GM12878 (cell line): ENCODE results near the gene SPATA3. TPM values are rescaled to one million over a fixed set of nuclear protein-coding genes. Genes with fewer than 3 reads are reported as not detected.
A peak's percentile ranks its signal among the peaks of the same experiment; 100 is the strongest.

ENCODE experiments used
- ATAC-seq: fragments of 200-7000 bp; cut with Tn5 transposase; 3 replicates; pipeline ENCODE4 v1.9.1; 2020; ENCODE audit warnings: mild to moderate bottlenecking, moderate library complexity
- BruUV-seq: library from RNA; stranded (reverse); fragments of 400-500 nt; replicated peaks from 2 replicates; lab custom pipeline; 2021; lab: Mats Ljungman, UMichigan
- CTCF ChIA-PET: fragments of 300-600 bp; sonication (Branson Sonifier 250); formaldehyde crosslinking; extraction: SDS; loops from one replicate; lab custom pipeline; 2021; ENCODE audit warnings: inconsistent platforms; lab: Yijun Ruan, JAX
- POLR2A ChIA-PET: fragments of 350-600 bp; formaldehyde crosslinking; extraction: SDS; loops from one replicate; lab custom pipeline; 2021; ENCODE audit warnings: inconsistent platforms; lab: Charles Lee
- RAD21 ChIA-PET: fragments of 300-600 bp; sonication (Branson Sonifier 250); formaldehyde crosslinking; loops from one replicate; lab custom pipeline; 2023; ENCODE audit warnings: antibody characterized with exemption; ENCODE audit not compliant: unreplicated experiment; lab: Charles Lee
- SMC1A ChIA-PET: fragments of 300-600 bp; sonication (Branson Sonifier 250); formaldehyde crosslinking; loops from one replicate; lab custom pipeline; 2023; ENCODE audit not compliant: unreplicated experiment, uncharacterized antibody; lab: Charles Lee
- DNase-seq: peaks from one replicate; pipeline ENCODE4 v3.0.0-alpha.2; 2011; ENCODE audit warnings: low read depth, low spot score
- FAIRE-seq: peaks from 3 replicates; lab custom pipeline; 2011; peaks lifted over from hg19 to GRCh38; lab: Jason Lieb, UNC
- H2AFZ ChIP-seq: 2 replicates; pipeline ENCODE4 v1.6.0; 2011; ENCODE audit warnings: low read depth, low read length, control low read depth; ENCODE audit not compliant: control insufficient read depth
- H3K27ac ChIP-seq: 2 replicates; pipeline ENCODE4 v1.5.1; 2011; ENCODE audit warnings: control low read depth; ENCODE audit not compliant: control insufficient read depth, insufficient read depth
- H3K27me3 ChIP-seq, 2 experiments: replicated peaks in 1 of 2; 2 replicates each; pipeline versions ENCODE4 v1.6.0 to v1.6.1; 2011; ENCODE audit warnings: low read length in 1 of 2; ENCODE audit not compliant: control insufficient read depth in 2 of 2, insufficient read depth in 2 of 2
- H3K36me3 ChIP-seq, 2 experiments: 2 replicates each; pipeline ENCODE4 v1.5.1; 2011; ENCODE audit warnings: low read length in 1 of 2; ENCODE audit not compliant: control insufficient read depth in 2 of 2, insufficient read depth in 2 of 2
- H3K4me1 ChIP-seq: 2 replicates; pipeline ENCODE4 v1.6.1; 2011; ENCODE audit warnings: mild to moderate bottlenecking, low read length, moderate library complexity, mixed read lengths; ENCODE audit not compliant: control insufficient read depth, insufficient read depth
- H3K4me2 ChIP-seq: 2 replicates; pipeline ENCODE4 v1.6.0; 2011; ENCODE audit warnings: control low read depth; ENCODE audit not compliant: control insufficient read depth, insufficient read depth
- H3K4me3 ChIP-seq: fragments of 200-600 bp; sonication (generic); 2 replicates; pipeline ENCODE4 v1.5.1; 2016
- H3K79me2 ChIP-seq: 2 replicates; pipeline ENCODE4 v1.6.0; 2011; ENCODE audit warnings: low read length; ENCODE audit not compliant: control insufficient read depth, insufficient read depth
- H3K9ac ChIP-seq: 2 replicates; pipeline ENCODE4 v1.8.0; 2011; ENCODE audit warnings: low read length, control low read depth, mixed read lengths; ENCODE audit not compliant: control insufficient read depth, insufficient read depth
- H3K9me3 ChIP-seq: replicated peaks from 3 replicates; pipeline ENCODE4 v1.5.1; 2011; ENCODE audit warnings: mild to moderate bottlenecking, low read length; ENCODE audit not compliant: control insufficient read depth, insufficient read depth
- H4K20me1 ChIP-seq: 2 replicates; pipeline ENCODE4 v1.6.0; 2011; ENCODE audit not compliant: control insufficient read depth, insufficient read depth
- CEBPB ChIP-seq, 2 experiments: fragments of 150-350 bp in 1 of 2; IDR thresholded peaks; 2 replicates each; pipeline ENCODE4 v1.6.1; 2012 to 2014; ENCODE audit warnings: low read depth in 2 of 2, low read length in 2 of 2, borderline replicate concordance in 1 of 2, inconsistent platforms in 1 of 2
- EZH2 ChIP-seq: IDR thresholded peaks from 2 replicates; pipeline ENCODE4 v1.6.1; 2012; ENCODE audit warnings: low read depth, mild to moderate bottlenecking, control low read depth, inconsistent platforms, low read length, borderline replicate concordance; ENCODE audit not compliant: control insufficient read depth
- HDGF ChIP-seq: fragments of 450-650 bp; IDR thresholded peaks from 2 replicates; pipeline ENCODE4 v1.6.1; 2016; ENCODE audit warnings: antibody characterized with exemption
- MYB ChIP-seq: fragments of 150-350 bp; IDR thresholded peaks from 2 replicates; pipeline ENCODE4 v1.6.1; 2014; ENCODE audit warnings: mild to moderate bottlenecking, low read depth, low read length, borderline replicate concordance
- PAX8 ChIP-seq: fragments of 450-650 bp; IDR thresholded peaks from 2 replicates; pipeline ENCODE4 v1.6.1; 2017; ENCODE audit warnings: mild to moderate bottlenecking, moderate library complexity
- PML ChIP-seq: IDR thresholded peaks from 2 replicates; pipeline ENCODE4 v1.6.1; 2012; ENCODE audit warnings: low read length, inconsistent platforms
- RB1 ChIP-seq: fragments of 450-650 bp; formaldehyde crosslinking; IDR thresholded peaks from 2 replicates; pipeline ENCODE4 v1.6.1; 2017; ENCODE audit warnings: mild to moderate bottlenecking, borderline replicate concordance
- TAF1 ChIP-seq: IDR thresholded peaks from 2 replicates; pipeline ENCODE4 v1.6.1; 2011; ENCODE audit warnings: mild to moderate bottlenecking, low read depth, low read length, borderline replicate concordance
- WGBS: methylation state at CpG from one replicate; pipeline ENCODE4 v1.1.6; 2016; ENCODE audit warnings: low lambda C conversion rate; ENCODE audit not compliant: insufficient replicate concordance, insufficient coverage; ENCODE audit errors: missing lambda C conversion rate; 5-methylcytosine and 5-hydroxymethylcytosine counted together
- in situ Hi-C: fragments of 300-500 bp; cut with MboI; formaldehyde crosslinking; loops from 9 replicates; pipeline ENCODE4 v1.14.3; 2018; ENCODE audit warnings: mixed read lengths
- intact Hi-C: fragments of 100-400 bp; cut with micrococcal nuclease; formaldehyde crosslinking; loops from one replicate; pipeline ENCODE4 v1.14.2; 2022; ENCODE audit not compliant: unreplicated experiment
- polyA plus RNA-seq, 11 experiments: library from polyadenylated mRNA; depleted of rRNA in 4 of 11; unstranded in 6 of 11; stranded (reverse) in 5 of 11; fragments of >200 nt; fragmentation: Nextera tagmentation in 4 of 11; fragmentation: Illumina TruSeq in 1 of 11; extraction: Ambion mirVana in 4 of 11; extraction: Trizol in 1 of 11; gene quantifications; 1 replicate in 1 of 11; 2 replicates in 10 of 11; pipeline versions ENCODE4 v1.2.1 to v1.2.3, GENCODE V29; 2011 to 2016; ENCODE audit warnings: inconsistent platforms in 2 of 11, missing spikeins in 2 of 11, low read depth in 1 of 11
- total RNA-seq, 4 experiments: library from RNA; depleted of rRNA in 3 of 4; stranded (reverse); fragments of >200 nt in 3 of 4; fragmentation: Illumina TruSeq in 1 of 4; extraction: Trizol in 1 of 4; gene quantifications; 2 replicates each; pipeline versions ENCODE4 v1.2.1 to v1.2.3, GENCODE V29; 2013 to 2021
- TF ChIP-seq, protein P1 (sequence below): fragments of 450-650 bp; IDR thresholded peaks from 2 replicates; pipeline ENCODE4 v1.6.1; 2017; ENCODE audit warnings: borderline replicate concordance
- TF ChIP-seq, protein P2 (sequence below): IDR thresholded peaks from 2 replicates; pipeline ENCODE4 v1.6.1; 2012; ENCODE audit warnings: improper control_type of control experiment, low read depth, low read length; ENCODE audit not compliant: insufficient replicate concordance
- TF ChIP-seq, protein P3 (sequence below): fragments of 450-650 bp; IDR thresholded peaks from 2 replicates; pipeline ENCODE4 v1.6.1; 2016; ENCODE audit warnings: mild to moderate bottlenecking

Gene SPATA3
- total and polyA plus RNA-seq, 10 of the 15 experiments (the other 5 are each of a cell fraction or from before 2014, with no cell fraction given) = not detected

DNA sequence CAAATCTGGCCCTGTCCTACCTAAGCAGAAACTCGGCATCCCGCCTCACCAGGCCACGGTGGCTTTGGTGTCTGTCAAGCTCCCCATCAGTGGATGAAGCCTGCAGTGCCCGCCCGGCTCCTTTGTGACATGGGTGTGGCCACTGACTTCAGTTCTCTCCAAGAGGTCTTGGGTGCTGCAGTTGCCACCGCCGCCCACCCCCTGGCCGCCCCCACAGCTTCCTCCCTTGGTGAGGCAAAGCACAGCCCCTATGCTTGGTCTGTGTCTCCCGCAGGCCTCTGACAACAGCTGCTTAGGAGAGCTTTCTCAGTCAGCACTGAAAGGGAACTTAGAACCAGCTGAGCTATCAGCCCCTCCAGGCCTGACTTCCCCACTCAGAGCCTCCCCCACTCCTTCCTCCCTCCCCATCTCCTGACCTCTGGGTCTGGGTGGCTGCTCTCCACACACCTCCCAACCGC lies 48.0 kb upstream of the SPATA3 start (continued):
- TF ChIP-seq HDGF (peak; percentile 78; the same call in 1 of the 2 replicates), RB1 (no peak), MYB (no peak), PML (no peak)
- TF ChIP-seq, protein P1, sequence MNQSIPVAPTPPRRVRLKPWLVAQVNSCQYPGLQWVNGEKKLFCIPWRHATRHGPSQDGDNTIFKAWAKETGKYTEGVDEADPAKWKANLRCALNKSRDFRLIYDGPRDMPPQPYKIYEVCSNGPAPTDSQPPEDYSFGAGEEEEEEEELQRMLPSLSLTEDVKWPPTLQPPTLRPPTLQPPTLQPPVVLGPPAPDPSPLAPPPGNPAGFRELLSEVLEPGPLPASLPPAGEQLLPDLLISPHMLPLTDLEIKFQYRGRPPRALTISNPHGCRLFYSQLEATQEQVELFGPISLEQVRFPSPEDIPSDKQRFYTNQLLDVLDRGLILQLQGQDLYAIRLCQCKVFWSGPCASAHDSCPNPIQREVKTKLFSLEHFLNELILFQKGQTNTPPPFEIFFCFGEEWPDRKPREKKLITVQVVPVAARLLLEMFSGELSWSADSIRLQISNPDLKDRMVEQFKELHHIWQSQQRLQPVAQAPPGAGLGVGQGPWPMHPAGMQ = no peak

DNA sequence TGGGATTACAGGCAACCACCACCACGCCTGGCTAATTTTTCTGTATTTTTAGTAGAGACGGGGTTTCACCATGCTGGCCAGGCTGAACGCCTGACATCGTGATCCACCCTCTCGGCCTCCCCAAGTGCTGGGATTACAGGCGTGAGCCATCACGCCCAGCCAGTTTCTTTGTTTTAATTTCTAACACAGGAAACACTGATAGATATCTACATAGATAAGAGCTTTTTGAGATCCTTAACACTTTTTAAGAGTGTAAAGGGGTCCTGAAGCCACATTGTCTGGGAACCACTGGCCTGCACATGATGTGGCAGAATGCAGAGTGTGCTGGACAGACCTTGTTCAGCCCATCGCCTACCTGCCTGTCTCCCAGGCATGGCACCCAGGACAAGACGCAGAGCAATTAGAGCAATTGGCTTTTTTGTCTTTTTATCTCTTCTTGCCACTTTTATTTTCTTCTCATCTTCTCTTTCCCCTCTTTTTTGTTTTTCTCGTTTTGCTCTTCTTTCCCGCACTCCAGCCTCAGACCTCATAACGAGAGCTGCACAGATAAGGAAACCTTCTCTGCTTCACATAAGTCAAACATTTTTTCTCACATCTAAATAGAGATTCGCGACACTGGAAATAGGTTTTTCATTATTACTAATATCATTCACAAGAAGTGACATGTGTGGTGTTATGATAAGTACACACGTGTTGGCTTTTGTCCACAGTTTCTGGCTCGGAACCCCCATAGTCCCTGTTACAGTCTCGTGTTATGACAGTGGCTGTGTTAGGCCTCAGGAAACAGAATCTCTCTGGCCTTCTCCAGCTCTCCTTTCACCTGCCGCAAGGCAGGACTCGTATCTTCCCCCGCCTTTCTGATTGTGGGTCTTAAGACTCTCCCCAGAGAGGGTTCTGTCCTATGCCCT lies 45.7 kb upstream of the SPATA3 start:
- peak; percentile 54 for ATAC-seq
- BruUV-seq = no TSS peak
- in situ Hi-C loops (loop anchor here (10.0 kb wide), 1 partner anchor 285 kb away; no protein-coding TSS in a partner anchor), intact Hi-C loops (loop anchor here (1.0 to 10.0 kb wide), 4 partner anchors 24 to 365 kb away; no protein-coding TSS in a partner anchor)
- H3K9me3 ChIP-seq = no peaks in the 10 kb centered on the region; the same call in 2 of the 3 replicates
- WGBS = 2% methylated on average over 20 of the region's 20 CpGs
- peak overlapping the region; percentile 99 for H3K27ac ChIP-seq
- peak overlapping the region; percentile 88 for H3K4me2 ChIP-seq
- H3K27me3 ChIP-seq = no peaks in the 10 kb centered on the region
- peak; percentile 93 for DNase-seq
- H2AFZ ChIP-seq = peak overlapping the region; percentile 13
- ChIA-PET POLR2A (interaction anchor here (0.7 to 17.2 kb wide), 8 partner anchors 9 to 77 kb away, joined by 3 to 192 read pairs (median 7); partner anchors contain the start of gene GPR55), RAD21 (interaction anchor here (1.0 to 22.2 kb wide), 9 partner anchors 7 to 292 kb away, joined by 3 to 400 read pairs (median 5); partner anchors contain the start of gene GPR55), SMC1A (interaction anchor here (1.7 to 21.6 kb wide), 4 partner anchors 9 to 35 kb away, joined by 5 to 411 read pairs (median 257); partner anchors contain the start of gene GPR55), CTCF (interaction anchor here (0.6 to 28.4 kb wide), 8 partner anchors 9 to 38 kb away, joined by 3 to 372 read pairs (median 3); partner anchors contain the start of gene GPR55)
- H3K4me1 ChIP-seq = peaks cover 83% of the 10 kb centered on the region
- H3K36me3 ChIP-seq = peaks cover 0 to 7% of the 10 kb centered on the region in 2 experiments; a peak in 2 of 4 replicates
- no peaks in the 10 kb centered on the region for H4K20me1 ChIP-seq
- peak overlapping the region; percentile 23; the same call in 1 of the 2 replicates for H3K4me3 ChIP-seq
- H3K79me2 ChIP-seq = peaks cover 84% of the 10 kb centered on the region
- peak overlapping the region; percentile 89 for H3K9ac ChIP-seq
- FAIRE-seq = no peak
- TF ChIP-seq PAX8 (no peak), TAF1 (peak; percentile 52), EZH2 (no peak), CEBPB (IDR thresholded peaks at IDR 0.05; ENCODE audit: borderline replicate concordance in 1 of 2, low read depth in 2 of 2, low read length in 2 of 2) (no peak)
- TF ChIP-seq, protein P2, sequence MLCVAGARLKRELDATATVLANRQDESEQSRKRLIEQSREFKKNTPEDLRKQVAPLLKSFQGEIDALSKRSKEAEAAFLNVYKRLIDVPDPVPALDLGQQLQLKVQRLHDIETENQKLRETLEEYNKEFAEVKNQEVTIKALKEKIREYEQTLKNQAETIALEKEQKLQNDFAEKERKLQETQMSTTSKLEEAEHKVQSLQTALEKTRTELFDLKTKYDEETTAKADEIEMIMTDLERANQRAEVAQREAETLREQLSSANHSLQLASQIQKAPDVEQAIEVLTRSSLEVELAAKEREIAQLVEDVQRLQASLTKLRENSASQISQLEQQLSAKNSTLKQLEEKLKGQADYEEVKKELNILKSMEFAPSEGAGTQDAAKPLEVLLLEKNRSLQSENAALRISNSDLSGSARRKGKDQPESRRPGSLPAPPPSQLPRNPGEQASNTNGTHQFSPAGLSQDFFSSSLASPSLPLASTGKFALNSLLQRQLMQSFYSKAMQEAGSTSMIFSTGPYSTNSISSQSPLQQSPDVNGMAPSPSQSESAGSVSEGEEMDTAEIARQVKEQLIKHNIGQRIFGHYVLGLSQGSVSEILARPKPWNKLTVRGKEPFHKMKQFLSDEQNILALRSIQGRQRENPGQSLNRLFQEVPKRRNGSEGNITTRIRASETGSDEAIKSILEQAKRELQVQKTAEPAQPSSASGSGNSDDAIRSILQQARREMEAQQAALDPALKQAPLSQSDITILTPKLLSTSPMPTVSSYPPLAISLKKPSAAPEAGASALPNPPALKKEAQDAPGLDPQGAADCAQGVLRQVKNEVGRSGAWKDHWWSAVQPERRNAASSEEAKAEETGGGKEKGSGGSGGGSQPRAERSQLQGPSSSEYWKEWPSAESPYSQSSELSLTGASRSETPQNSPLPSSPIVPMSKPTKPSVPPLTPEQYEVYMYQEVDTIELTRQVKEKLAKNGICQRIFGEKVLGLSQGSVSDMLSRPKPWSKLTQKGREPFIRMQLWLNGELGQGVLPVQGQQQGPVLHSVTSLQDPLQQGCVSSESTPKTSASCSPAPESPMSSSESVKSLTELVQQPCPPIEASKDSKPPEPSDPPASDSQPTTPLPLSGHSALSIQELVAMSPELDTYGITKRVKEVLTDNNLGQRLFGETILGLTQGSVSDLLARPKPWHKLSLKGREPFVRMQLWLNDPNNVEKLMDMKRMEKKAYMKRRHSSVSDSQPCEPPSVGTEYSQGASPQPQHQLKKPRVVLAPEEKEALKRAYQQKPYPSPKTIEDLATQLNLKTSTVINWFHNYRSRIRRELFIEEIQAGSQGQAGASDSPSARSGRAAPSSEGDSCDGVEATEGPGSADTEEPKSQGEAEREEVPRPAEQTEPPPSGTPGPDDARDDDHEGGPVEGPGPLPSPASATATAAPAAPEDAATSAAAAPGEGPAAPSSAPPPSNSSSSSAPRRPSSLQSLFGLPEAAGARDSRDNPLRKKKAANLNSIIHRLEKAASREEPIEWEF = peak; percentile 40
- TF ChIP-seq, protein P3, sequence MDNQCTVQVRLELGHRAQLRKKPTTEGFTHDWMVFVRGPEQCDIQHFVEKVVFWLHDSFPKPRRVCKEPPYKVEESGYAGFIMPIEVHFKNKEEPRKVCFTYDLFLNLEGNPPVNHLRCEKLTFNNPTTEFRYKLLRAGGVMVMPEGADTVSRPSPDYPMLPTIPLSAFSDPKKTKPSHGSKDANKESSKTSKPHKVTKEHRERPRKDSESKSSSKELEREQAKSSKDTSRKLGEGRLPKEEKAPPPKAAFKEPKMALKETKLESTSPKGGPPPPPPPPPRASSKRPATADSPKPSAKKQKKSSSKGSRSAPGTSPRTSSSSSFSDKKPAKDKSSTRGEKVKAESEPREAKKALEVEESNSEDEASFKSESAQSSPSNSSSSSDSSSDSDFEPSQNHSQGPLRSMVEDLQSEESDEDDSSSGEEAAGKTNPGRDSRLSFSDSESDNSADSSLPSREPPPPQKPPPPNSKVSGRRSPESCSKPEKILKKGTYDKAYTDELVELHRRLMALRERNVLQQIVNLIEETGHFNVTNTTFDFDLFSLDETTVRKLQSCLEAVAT = no peak
